H1 (cell line): Measurements from ENCODE around the gene CENPM. TPM values are rescaled to one million over a fixed set of nuclear protein-coding genes. Genes with fewer than 3 reads are reported as not detected.

ENCODE experiments used
- ATF2 ChIP-seq: IDR thresholded peaks from 2 replicates; pipeline ENCODE4 v1.6.1; 2012; ENCODE audit warnings: low read length, inconsistent platforms
- GTF2F1 ChIP-seq: IDR thresholded peaks from 2 replicates; pipeline ENCODE4 v1.6.1; 2012; ENCODE audit warnings: low read depth, low read length, improper control_type of control experiment, borderline replicate concordance
- JUN ChIP-seq: IDR thresholded peaks from 2 replicates; pipeline ENCODE4 v1.6.1; 2011; ENCODE audit warnings: low read depth, mild to moderate bottlenecking, improper control_type of control experiment, low read length
- NANOG ChIP-seq: IDR thresholded peaks from 2 replicates; pipeline ENCODE4 v1.6.1; 2011; ENCODE audit warnings: low read length, low read depth, mild to moderate bottlenecking, inconsistent platforms; ENCODE audit not compliant: insufficient read depth, poor library complexity, severe bottlenecking
- SP2 ChIP-seq: IDR thresholded peaks from 2 replicates; pipeline ENCODE4 v1.6.1; 2012; ENCODE audit warnings: mild to moderate bottlenecking, low read length, inconsistent platforms
- polyA plus RNA-seq, 7 experiments: library from polyadenylated mRNA; depleted of rRNA in 3 of 7; stranded (reverse) in 5 of 7; unstranded in 2 of 7; fragments of >200 nt in 5 of 7; fragments of 200-250 nt in 2 of 7; gene quantifications; 1 replicate in 5 of 7; 2 replicates in 1 of 7; 4 replicates in 1 of 7; pipeline versions ENCODE4 v1.2.1 to v1.2.3, GENCODE V29; 2011 to 2013; ENCODE audit warnings: missing spikeins in 2 of 7, mixed read lengths in 2 of 7
- total RNA-seq: library from RNA; stranded (reverse); fragmentation: NEBNext Ultra II Directional; extraction: Animal tissue kit (Norgen Biotek cat#: 25700); gene quantifications from 2 replicates; pipeline ENCODE4 v1.2.1, GENCODE V29; 2021

The CENPM gene
- total and polyA plus RNA-seq, 2 of the 8 experiments (the other 6 are each of a cell fraction or from before 2014, with no cell fraction given) = 32.0 to 80.4 TPM

DNA sequence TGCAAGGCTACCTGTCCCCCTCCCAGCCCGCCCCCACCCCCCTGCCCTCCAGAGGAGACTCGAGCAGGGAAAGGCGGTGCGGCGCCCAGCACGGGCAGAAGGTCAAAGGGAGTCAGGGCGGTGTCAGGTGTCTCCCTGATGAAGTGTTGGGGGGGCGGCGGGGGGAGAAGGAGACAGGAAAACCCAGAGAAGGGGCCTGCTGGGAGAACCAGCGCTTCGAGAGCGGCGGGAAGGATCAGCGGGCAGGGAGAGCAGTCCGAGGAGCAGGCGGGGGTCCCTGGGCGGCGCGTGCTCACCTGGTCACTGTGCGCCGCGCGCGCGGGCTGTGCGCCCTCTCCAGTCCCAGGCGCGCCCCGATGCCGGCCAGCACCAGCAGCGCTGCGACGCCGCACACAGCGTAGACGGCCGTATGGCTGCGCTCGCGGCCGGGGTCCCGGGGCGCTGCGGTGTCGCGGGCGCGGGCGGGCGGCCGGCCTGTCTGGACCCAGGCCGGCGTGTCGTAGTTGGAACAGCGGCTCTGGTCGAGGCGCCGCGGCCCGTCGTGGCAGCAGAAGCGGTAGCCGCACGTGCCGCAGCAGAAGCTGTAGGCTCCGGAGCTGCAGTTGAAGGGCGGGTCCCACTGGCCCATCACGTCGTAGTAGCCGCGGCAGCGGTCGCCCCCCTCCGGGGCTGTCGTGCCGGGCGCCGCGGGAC is 33.0 kb downstream of the CENPM start (continued):
- TF ChIP-seq ATF2 (no peak), GTF2F1 (no peak), NANOG (no peak), JUN (no peak), SP2 (no peak)
